Fibroblast of villous mesenchyme (primary cell): ENCODE results near the gene CRYZ. TPM values are rescaled to one million over a fixed set of nuclear protein-coding genes. Genes with fewer than 3 reads are reported as not detected.
"Not testable (repeated sequence)": the region's sequence is repeated elsewhere in the genome, so short reads cannot be mapped to it uniquely, and the experiment has no call there.

Experiments
- DNase-seq: peaks from one replicate; pipeline ENCODE4 v3.0.0-alpha.2; 2010; ENCODE audit warnings: low read depth
- H3K4me3 ChIP-seq: 2 replicates; pipeline ENCODE4 v1.5.1; 2011; ENCODE audit warnings: low read depth, mild to moderate bottlenecking, low read length
- CTCF ChIP-seq: IDR thresholded peaks from 2 replicates; pipeline ENCODE4 v1.5.1; 2012; ENCODE audit warnings: low read depth, mild to moderate bottlenecking, low read length; ENCODE audit not compliant: insufficient read depth
- total RNA-seq: library from RNA; depleted of rRNA; stranded (reverse); fragments of >200 nt; gene quantifications from 2 replicates; pipeline ENCODE4 v1.2.3, GENCODE V29; 2012

Gene CRYZ
- total RNA-seq, 1 donor = 41.0 TPM

- no peak for TF ChIP-seq CTCF
- no peak for DNase-seq
Measured at GRCh38 chr1:74674278-74675048, 58.4 kb downstream of the CRYZ start.

DNA sequence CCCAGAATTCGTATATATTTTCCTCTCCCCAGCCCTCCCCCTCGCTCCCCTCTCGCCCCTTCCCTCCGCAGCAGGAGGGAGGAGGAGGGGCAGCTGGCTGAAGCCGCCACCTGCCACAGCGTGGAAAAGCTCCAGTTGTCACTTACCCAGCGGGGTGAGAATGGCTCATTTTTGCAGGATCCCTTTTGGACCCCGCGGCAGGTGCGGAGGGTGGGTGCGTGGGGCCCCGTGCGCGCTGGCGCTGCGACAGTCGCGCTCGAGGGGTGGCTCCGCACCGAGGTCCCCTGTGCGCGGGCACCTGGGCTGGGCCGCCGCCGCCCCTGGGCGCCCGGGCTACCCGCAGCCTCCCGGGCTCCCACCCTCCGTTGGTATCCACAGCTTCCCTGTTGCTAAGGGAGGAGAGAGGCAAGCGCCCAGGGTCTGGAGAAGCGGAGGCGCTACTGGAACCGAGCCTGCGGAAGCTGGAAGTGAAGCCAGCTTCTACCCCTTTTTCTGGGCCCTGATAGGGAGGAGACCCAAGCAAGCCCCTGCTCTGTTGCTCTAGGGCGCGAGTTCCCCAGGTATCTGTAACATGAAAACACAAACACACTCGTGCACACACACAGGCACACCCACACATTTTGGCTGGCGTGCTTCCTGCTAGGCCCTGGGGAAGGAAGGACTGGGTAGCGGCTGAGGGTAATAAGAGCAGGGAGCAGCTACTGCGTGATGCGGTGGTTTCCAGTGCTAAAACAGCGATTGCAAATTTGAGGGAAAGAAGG, 59.3 kb downstream of the CRYZ start, which contains the start of gene ERICH3:
ERICH3 (minus strand) TSS at position 442 of the 761 bp plus-strand sequence; CDS start at position 169, 273 bp downstream.
- peak within 1 kb of the TSS; percentile 26 for H3K4me3 ChIP-seq
- no peak for TF ChIP-seq CTCF
- DNase-seq = no peak

More at GRCh38 chr1:74674278-74675048, 58.4 kb downstream of the CRYZ start:
- H3K4me3 ChIP-seq = no peak overlapping the region

DNA sequence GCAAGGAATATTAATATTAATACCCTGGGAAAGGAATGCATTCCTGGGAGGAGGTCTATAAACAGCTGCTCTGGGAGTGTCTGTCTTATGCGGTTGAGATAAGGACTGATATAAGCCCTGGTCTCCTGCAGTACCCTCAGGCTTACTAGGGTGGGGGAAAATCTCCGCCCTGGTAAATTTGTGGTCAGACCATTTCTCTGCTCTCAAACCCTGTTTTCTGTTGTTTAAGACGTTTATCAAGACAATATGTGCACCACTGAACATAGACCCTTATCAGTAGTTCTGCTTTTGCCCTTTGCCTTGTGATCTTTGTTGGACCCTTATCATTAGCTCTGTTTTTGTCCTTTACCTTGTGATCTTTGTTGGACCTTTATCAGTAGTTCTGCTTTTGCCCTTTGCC, 62.0 kb downstream of the CRYZ start:
- not testable (repeated sequence) for DNase-seq, H3K4me3 ChIP-seq

Other genes starting within 250 kb of the CRYZ start
- gene LRRC53, start 220.4 kb downstream of the CRYZ start, total RNA-seq = not detected in 2 replicates
- not detected in 2 replicates for gene ERICH3, start 59.3 kb downstream of the CRYZ start, total RNA-seq
- 12.6 and 20.7 TPM in 2 replicates for gene TYW3, start 102 bp upstream of the CRYZ start, total RNA-seq